NCI-H1417 treated with DMSO at 0.1 percent for 48 hours (cell line): ENCODE data around the gene TIPIN.
"Not testable (repeated sequence)": the region's sequence is repeated elsewhere in the genome, so short reads cannot be mapped to it uniquely, and the experiment has no call there.

ENCODE experiments used
- DNase-seq: peaks from one replicate; lab custom pipeline; 2025; lab: John Stamatoyannopoulos, UW

The TIPIN gene

DNA sequence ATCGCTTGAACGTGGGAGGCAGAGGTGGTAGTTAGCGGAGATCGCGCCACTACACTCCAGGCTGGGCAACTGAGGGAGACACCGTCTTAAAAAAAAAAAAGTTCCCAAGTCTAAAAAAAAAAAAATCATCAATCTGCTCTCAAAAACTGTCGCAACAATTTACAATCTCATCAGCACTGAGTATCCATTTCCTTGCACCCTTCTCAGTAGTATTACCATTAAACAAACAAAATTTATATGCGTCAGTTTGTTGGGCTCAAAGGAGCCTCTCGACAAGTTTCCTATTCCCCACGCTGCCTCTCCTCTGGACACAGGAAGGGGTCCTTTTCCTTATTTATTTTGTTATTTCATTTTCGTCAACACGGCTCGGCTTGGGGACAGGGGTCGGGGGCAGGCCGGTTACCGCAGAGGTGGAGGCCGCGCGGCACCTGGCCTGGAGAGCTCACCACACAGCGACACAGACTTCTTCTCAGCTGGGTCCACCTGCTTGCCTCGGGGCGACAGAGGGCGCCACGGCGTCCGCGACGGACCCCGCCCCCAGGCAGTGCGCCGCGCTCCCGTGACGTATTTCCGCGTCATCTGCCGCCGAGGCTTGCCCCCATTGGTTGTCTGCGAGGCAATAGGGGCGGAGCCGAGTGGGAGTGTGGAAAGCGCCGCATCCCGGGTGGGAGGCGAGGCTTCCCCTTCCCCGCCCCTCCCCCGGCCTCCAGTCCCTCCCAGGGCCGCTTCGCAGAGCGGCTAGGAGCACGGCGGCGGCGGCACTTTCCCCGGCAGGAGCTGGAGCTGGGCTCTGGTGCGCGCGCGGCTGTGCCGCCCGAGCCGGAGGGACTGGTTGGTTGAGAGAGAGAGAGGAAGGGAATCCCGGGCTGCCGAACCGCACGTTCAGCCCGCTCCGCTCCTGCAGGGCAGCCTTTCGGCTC lies 30.0 kb upstream of the TIPIN start, which contains the start of gene MAP2K1:
Gene MAP2K1 (plus strand): TSS at position 709 of the 920 bp plus-strand sequence. CDS start 436 bp downstream, outside the sequence.
- peak; percentile 95 for DNase-seq

DNA sequence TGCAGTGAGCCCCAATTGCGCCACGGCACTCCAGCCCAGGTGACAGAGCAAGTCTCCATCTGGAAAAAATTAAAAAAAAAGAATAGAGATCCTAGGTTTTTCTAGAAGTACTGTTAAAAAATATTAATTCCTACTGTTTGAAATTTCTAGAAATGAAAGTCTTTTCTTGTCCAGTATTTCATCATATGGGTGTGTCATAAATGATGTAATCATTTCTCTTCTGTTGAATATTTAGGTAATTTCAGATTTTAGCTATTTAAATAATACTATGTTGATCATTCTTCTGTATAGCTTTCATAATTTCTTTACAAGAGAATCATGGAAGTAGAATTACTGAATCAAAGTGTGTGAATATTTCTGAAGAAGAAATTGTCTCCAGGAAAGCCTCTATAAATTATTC lies 24.9 kb upstream of the TIPIN start:
- DNase-seq = not testable (repeated sequence)

DNA sequence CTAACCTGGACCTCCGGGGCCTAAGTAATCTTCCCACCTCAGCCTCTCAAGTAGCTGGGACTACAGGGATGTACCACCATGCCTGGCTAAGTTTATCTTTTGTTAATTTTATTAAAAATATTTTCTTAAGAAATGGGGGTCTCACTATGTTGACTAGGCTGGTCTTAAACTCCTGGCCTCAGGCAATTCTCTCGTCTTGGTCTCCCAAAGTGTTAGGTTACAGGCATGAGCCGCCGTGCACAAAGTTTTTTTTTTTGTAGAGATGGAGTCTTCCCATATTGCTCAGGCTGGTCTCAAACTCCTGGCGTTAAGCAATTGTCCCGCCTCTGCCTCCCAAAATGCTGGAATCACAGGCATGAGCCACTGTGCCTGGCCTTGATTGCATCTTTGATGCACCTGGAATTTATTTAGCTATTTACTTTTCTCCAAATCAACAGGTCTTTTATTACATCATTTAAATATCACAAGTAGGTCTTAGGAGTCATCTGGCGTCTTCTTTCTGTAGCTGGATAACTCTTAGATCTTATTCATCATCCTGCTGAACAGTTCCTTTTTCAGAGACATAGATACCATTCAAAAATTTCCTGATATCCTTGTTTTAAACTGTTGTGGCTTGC lies 22.4 kb upstream of the TIPIN start:
- no peak for DNase-seq

DNA sequence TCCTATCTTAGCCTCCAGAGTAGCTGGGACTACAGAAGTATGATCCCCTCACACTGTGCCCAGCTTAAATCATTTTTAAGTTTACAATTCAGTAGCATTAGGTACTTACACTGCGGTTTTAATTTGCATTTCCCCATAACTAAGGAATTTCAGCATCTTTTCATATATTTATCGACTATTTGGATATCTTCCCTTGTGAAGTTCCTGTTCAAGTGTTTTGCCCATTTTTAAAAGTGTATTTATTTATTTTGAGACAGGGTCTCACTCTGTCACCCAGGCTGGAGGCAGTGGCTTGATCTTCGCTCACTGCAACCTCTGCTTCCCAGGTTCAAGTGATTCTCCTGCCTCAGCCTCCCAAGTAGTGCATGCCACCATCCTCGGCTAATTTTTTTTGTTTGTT lies 17.7 kb upstream of the TIPIN start:
- DNase-seq = no peak

DNA sequence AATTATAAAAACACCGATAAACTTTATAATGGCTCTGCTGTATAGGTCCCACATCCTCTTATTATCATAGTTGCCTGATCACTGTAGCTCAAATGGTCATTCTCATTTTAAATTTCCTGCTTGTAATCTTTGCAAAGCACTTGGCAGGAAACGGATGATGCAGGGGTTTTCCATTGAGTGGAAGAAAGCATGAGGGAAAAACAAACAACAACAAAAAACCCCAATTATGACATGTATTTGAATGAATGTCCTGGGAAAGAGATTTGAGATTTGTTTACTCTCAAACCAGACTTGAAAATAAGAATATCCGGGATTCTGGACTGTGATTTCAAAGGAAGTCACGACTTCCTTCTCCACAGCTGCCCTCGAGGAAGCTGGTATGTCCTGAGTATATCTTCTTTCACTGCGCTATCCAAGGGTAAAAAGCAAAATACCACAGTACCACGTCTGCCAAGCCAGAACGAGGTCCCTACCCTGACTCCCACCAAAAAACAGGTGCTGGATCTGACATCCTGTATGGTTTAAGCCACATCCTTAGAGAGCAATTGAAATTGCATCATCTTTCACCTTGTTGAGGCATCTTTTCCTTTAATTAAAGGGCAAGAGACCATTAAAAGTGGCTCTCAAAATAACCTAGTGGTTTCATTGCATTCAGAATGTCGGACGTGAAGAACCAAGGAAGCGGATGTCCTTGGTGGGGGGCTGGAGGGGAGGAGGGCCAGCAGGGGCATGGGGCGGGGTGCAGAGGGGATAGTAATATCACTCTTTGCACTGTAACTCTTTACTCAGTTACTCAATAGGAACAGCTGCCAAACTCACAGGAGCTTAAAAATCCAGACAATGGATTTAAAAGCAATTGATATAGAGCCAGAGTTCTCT lies 13.5 kb upstream of the TIPIN start:
- DNase-seq = no peak

DNA sequence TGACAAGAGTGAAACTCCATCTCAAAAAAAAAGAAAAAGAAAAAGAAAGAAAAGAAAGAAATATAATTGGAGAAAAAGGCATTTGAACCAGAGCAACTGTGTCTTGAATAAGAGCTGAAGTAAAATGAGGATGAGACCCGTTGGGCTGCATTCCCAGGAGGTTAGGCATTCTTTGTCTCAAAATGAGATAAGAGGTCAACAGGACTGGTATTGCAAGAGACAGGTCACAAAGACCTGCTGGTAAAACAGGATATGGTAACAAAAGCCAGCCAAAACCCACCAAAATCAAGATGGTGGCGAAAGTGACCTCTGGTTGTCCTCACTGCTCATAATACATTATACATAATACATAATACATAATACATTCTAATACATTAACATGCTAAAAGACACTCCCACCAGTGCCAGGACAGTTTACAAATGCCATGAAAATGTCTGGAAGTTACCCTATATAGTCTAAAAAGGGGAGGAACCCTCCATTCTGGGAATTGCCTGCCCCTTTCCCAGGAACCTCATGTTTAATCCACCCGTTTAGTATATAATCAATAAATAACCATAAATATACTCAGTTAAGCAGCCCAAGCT lies 8.6 kb upstream of the TIPIN start:
- no peak for DNase-seq

DNA sequence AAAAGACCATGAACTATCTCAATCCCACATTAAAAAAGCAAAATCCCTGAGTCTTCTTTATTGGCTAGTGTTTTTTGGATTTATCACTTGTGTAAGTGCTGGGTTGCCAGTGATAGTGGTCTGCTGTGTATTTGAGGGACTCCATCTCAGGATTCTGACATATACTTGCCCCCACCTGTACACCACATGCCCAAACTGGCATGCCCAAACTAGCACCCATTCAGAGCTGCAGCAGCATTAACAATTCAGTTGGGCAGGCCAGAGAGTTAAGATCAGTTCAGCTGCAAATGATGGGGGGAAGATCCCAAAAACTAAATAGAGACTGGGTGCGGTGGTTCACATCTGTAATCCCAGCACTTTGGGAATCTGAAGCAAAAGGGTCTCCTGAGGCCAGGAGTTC lies 6.3 kb upstream of the TIPIN start:
- no peak for DNase-seq

DNA sequence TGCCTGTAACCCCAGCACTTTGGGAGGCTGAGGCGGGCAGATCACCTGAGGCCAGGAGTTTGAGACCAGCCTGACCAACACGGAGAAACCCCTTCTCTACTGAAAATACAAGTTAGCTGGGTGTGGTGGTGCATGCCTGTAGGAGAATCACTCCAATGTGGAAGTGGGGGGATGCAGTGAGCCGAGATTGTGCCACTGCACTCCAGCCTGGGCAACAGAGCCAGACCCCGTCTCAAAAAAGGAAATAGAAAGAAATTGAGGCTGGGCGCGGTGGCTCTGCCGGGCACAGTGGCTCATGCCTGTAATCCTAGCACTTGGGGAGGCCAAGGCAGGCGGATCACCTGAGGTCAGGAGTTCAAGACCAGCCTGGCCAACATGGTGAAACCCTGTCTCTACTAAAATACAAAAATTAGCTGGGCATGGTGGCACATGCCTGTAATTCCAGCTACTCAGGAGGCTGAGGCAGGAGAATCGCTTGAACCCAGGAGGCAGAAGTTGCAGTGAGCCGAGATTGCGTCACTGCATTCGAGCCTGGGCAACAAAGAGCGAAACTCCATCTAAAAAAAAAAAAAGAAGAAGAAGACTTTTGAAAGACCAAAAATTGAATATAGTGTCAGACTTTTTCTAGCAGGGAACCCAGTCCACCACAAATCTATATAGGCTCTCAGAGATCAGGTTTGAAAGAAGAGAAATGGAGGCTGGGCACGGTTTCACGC lies 5.4 kb upstream of the TIPIN start:
- not testable (repeated sequence) for DNase-seq

DNA sequence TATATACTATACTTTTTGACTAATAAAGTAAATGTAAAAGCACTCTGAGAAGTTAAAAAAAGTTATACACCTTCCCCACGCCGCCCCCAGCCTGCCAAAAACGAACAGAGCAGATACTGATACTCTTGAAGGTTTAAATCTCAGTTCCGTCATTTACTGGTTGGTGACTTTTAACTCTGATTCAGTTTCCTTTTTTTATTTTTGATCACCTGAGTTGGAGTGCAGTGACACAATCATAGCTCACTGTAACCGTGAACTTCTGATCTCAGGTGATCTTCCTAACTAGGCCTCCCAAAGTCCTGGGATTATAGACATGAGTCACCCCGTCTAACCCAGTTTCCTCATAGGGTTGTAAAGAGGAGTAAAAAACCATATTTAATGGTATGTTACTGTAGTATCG lies 3.3 kb upstream of the TIPIN start:
- DNase-seq = no peak

DNA sequence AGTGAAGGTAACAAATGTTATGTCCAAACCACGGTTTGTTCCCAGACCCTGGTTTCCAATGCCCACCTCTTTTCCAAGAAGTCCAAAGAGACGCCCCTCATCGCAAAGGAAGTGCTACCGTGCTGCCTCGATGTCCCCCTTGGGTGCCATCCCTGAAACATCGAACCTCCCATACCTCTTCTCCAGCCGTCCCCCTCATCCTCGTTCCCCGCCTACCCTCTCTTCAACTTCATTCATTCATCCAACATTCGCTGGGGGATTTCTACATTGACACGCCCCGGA lies 467 bp downstream of the TIPIN start:
- no peak for DNase-seq

DNA sequence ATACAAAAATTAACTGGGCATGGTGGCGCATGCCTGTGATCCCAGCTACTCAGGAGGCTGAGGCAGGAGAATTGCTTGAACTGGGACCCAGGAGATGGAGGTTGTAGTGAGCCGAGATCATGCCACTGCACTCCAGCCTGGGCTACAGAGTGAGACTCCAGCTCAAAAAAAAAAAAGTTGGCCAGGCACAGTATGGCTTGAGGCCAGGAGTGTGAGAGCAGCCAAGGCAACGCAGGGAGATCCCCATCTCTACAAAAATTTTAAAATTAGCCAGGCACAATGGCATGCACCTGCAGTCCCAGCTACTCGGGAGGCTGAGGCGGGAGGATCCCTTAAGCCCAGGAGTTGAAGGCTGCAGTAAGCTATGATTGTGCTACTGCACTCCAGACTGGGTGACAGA lies 8.0 kb downstream of the TIPIN start:
- DNase-seq = not testable (repeated sequence)

DNA sequence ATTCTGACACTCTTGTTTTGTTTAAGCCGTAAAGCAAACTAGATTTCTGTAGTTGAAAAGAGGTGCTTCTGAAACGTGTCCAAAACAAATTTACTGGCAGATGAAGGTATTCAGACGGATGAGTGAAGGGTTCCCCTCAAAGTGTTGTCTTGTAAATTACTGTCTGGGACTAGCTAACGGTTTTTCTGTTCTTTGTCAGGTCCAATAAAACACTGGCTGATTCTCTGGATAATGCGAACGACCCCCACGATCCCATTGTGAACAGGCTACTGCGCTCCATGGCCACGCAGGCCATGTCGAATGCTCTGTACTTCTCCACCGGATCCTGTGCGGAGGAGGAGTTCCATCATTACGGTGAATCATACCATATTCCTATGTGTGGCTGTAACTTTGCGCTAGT lies 27.7 kb downstream of the TIPIN start:
- no peak for DNase-seq

DNA sequence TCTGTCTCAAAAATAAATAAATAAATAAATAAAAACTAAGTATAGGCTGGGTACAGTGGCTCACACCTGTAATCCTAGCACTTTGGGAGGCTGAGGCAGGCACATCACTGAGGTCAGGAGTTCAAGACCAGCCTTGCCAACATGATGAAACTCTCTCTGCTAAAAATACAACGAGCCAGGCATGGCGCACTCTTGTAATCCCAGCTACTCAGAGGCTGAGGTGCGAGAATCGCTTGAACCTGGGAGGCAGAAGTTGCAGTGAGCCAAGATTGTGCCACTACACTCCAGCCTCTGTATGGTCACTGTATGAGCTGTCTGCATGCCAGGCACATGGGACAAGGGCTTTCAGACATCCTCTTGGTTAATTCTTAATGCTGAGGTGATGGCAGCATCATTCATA lies 28.7 kb downstream of the TIPIN start:
- no peak for DNase-seq

DNA sequence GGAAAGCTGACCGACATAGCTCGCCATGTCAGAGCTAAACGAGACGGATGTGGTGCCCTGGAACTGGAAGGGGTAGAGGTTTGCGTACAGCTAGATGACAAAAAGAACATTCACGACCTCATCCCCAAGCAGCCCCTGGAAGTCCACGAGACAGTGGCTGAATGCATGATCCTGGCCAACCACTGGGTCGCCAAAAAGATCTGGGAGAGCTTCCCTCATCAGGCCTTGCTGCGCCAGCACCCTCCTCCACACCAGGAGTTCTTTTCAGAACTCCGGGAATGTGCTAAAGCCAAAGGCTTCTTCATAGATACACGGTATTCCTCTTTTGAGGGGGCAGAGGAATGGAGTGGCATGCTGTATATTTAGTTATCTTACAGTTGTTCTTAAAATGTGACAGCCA lies 30.4 kb downstream of the TIPIN start:
- DNase-seq = no peak

DNA sequence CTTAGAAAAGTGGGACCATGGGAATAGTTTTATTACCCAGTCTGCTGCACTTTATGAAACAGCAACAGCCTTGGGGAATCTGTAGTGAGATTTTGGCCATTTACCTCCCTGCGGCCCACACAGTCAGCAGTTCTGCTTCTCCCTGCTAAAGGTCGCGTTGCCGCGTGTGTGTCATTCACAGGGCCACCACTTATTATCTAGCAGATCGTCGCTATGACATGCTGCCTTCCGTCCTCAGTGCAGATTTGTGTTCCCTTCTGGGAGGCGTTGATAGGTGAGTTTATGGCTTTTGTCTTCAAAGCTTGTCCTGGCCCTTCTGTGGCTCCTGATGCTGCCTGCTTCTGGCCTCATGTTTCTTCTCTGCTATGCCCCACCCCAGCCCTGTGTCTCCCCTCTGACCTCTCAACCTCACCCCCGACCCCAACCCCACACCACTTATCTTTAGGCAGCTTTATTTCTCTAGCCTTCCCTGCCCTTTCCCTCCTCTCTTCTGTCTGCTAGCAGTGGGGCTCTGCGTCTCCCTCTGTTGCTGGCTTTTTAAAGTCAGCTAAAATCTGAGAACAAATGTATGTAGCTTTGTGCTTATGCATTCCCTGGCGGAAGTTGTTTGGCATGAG lies 33.1 kb downstream of the TIPIN start:
- DNase-seq = no peak

DNA sequence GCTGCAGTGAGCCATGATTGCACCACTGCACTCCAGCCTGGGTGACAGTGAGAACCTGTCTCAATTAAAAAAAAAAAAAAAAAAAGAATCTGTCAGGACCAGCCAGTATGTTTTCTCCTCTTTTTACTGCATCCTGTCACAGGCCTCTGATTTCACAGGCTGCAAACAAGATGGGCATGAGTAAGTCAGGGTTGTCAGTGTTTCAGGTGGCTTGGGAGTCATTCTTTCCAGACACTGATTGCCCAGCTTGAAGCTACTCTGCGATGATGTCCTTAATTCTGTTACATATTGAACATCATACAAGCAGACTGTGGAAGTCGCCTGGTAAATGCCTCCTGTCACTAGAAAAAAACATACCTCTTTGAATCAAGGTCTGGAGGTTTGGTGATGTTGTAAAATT lies 44.3 kb downstream of the TIPIN start:
- DNase-seq = no peak

DNA sequence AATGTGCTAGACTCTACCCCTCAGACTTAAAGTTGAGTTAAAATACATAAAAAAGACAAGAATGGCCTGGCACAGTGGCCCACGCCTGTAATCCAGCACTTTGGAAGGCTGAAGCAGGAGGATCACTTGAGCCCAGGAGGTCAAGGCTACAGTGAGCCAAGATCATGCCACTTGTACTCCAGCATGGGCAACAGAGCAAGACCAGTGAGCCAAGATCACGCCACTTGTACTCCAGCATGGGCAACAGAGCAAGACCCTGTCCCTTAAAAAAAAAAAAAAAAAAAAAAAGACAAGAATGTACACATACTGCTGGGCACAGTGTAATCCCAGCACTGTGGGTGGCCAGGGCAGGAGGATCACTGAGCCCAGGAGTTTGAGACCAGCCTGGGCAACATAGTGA lies 45.7 kb downstream of the TIPIN start:
- DNase-seq = no peak

DNA sequence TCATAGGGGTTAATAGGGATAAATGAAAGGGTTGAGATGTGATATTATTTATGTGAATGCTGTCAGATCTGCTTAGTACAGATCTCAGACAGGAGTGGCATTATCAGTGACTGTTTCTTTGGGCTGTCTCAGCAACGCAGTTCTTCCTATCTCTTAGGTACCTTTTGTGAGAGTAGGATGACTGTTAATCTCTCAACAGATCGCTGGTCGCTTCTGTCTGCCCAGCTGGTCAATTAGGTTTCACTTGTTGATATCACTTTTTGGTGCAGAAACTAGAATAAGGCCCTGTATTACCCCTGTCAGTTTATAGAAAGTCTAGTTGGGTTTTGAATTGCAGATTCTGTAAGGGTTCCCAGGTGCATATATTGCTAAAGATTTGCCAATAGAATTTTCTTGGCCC lies 46.7 kb downstream of the TIPIN start:
- no peak for DNase-seq

DNA sequence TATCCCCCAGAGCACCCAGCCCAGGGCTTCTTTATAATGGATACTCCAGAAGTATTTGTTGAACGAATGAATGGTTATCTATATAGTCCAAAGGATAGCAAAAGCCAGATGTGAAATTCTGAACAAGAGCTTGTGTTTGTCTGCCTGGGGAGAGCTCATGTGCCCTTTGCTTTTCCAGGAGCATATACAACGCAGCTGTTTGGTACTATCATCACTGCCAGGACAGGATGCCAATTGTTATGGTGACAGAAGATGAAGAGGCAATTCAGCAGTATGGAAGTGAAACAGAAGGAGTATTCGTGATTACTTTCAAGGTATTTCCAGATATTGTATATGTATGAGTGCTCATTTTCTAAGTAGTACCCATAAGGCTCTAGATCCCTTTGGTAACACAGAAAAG lies 48.0 kb downstream of the TIPIN start:
- no peak for DNase-seq

DNA sequence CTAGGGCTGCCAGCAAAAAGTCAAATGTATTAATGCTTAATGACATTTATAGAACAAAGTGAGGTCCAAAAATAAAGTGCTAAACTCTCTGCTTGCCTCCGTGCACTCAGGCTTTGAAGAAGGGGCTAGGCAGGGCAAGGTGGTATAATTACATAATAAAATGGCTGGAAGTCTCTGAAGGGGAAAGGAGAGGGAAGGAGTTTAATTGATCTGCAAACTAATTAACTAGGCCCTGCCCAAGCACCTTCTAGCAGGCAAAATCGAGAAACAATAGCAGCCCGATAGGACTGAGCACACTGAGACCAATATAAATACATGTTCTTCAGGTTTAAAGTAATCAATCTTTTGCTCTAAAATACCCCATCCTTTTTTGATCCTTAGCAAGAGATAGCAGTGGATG lies 50.1 kb downstream of the TIPIN start:
- DNase-seq = peak; percentile 48

DNA sequence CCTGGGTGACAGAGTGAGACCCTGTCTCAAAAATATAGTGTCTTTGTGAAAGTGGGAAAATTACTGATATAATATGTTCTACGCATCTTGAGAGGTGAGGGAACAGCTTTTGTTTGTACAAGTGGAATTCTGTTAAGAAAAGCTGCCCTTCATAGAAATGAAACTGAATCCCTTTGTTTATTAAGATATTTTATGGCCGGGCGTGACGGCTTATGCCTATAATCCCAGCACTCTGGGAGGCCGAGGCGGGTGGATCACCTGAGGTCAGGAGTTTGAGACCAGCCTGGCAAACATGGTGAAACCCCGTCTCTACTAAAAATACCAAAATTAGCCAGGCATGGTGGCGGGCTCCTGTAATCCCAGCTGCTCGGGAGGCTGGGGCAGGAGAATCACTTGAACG lies 52.1 kb downstream of the TIPIN start:
- DNase-seq = not testable (repeated sequence)
